HCT116 (cell line): ENCODE data around the gene AP4S1. TPM values are rescaled to one million over a fixed set of nuclear protein-coding genes. Genes with fewer than 3 reads are reported as not detected.

ENCODE experiments used
- ATAC-seq: fragments of 200-7000 bp; cut with Tn5 transposase; 2 replicates; pipeline ENCODE4 v1.9.1; 2020; ENCODE audit warnings: mild to moderate bottlenecking, moderate library complexity
- BruUV-seq: library from RNA; stranded (reverse); fragments of 400-500 nt; replicated peaks from 2 replicates; lab custom pipeline; 2021; lab: Mats Ljungman, UMichigan
- CTCF ChIA-PET: fragments of 300-600 bp; sonication (Branson Sonifier 250); formaldehyde crosslinking; loops from one replicate; lab custom pipeline; 2021; ENCODE audit warnings: antibody characterized with exemption; lab: Charles Lee
- POLR2A ChIA-PET: fragments of 300-600, 350-600 bp; sonication (Branson Sonifier 250); formaldehyde crosslinking; loops from one replicate; lab custom pipeline; 2021; ENCODE audit warnings: antibody characterized with exemption; lab: Charles Lee
- RAD21 ChIA-PET, 2 experiments: fragments of 300-600 bp; sonication (Branson Sonifier 250); formaldehyde crosslinking; loops; one replicate each; lab custom pipeline; 2023; ENCODE audit warnings: low total read pairs in 2 of 2; ENCODE audit not compliant: uncharacterized antibody in 2 of 2, unreplicated experiment in 2 of 2, low non-redundant PET in 1 of 2; lab: Charles Lee
- DNase-seq: peaks from one replicate; pipeline ENCODE4 v3.0.0-alpha.2; 2010; ENCODE audit warnings: low read depth, low spot score
- H2AFZ ChIP-seq: fragments of 200-600 bp; shearing (Covaris generic), sonication (generic); 2 replicates; pipeline ENCODE4 v1.6.1; 2017; ENCODE audit warnings: low read depth, mixed run types, mixed read lengths, antibody characterized with exemption, low read length; ENCODE audit not compliant: poor library complexity, severe bottlenecking
- H3K27ac ChIP-seq: 2 replicates; pipeline ENCODE4 v1.5.1; 2012; ENCODE audit warnings: low read depth, low read length
- H3K27me3 ChIP-seq: fragments of 200-600 bp; sonication (generic); 2 replicates; pipeline ENCODE4 v1.6.1; 2016; ENCODE audit warnings: mixed run types, low read length, mixed read lengths; ENCODE audit not compliant: insufficient read depth
- H3K36me3 ChIP-seq, 2 experiments: fragments of 200-500 bp in 1 of 2; fragments of 200-600 bp in 1 of 2; sonication (Bioruptor generic) in 1 of 2; sonication (generic) in 1 of 2; 2 replicates each; pipeline versions ENCODE4 v1.5.1 to v1.6.1; 2014 to 2016; ENCODE audit warnings: low read length in 2 of 2, inconsistent platforms in 1 of 2, mixed read lengths in 1 of 2, mixed run types in 1 of 2; ENCODE audit not compliant: insufficient read depth in 2 of 2, control insufficient read depth in 1 of 2
- H3K4me1 ChIP-seq, 2 experiments: fragments of 200-600 bp in 1 of 2; sonication (generic) in 1 of 2; 2 replicates each; pipeline versions ENCODE4 v1.5.1 to v1.6.1; 2012 to 2017; ENCODE audit warnings: low read length in 2 of 2, inconsistent platforms in 1 of 2, mild to moderate bottlenecking in 1 of 2, mixed read lengths in 1 of 2, mixed run types in 1 of 2, moderate library complexity in 1 of 2; ENCODE audit not compliant: insufficient read depth in 2 of 2, control insufficient read depth in 1 of 2
- H3K4me2 ChIP-seq: fragments of 200-600 bp; sonication (generic); 2 replicates; pipeline ENCODE4 v1.6.1; 2017; ENCODE audit warnings: mixed run types, low read length, mixed read lengths
- H3K4me3 ChIP-seq, 2 experiments: fragments of 200-600 bp in 1 of 2; sonication (generic) in 1 of 2; replicated peaks in 1 of 2; 2 replicates each; pipeline ENCODE4 v1.5.1; 2011 to 2016; ENCODE audit warnings: low read length in 2 of 2, control low read depth in 1 of 2, low read depth in 1 of 2, mild to moderate bottlenecking in 1 of 2, mixed read lengths in 1 of 2, mixed run types in 1 of 2
- H3K79me2 ChIP-seq: fragments of 200-600 bp; sonication (generic); 2 replicates; pipeline ENCODE4 v1.6.1; 2017; ENCODE audit warnings: mild to moderate bottlenecking, mixed run types, low read length, moderate library complexity, mixed read lengths; ENCODE audit not compliant: insufficient read depth
- H3K9ac ChIP-seq: fragments of 200-600 bp; sonication (generic); 2 replicates; pipeline ENCODE4 v1.6.1; 2016; ENCODE audit warnings: low read length, mixed read lengths
- H3K9me2 ChIP-seq: fragments of 200-600 bp; sonication (generic), shearing (Covaris generic); 2 replicates; pipeline ENCODE4 v1.6.1; 2017; ENCODE audit warnings: mixed run types, mild to moderate bottlenecking, moderate library complexity; ENCODE audit not compliant: insufficient read depth
- H3K9me3 ChIP-seq, 2 experiments: fragments of 200-500 bp in 1 of 2; fragments of 200-600 bp in 1 of 2; sonication (Bioruptor generic) in 1 of 2; sonication (generic) in 1 of 2; 2 replicates each; pipeline ENCODE4 v1.6.1; 2014 to 2017; ENCODE audit warnings: low read length in 2 of 2, mixed read lengths in 2 of 2, inconsistent platforms in 1 of 2, low read depth in 1 of 2, mild to moderate bottlenecking in 1 of 2, mixed run types in 1 of 2, moderate library complexity in 1 of 2; ENCODE audit not compliant: control insufficient read depth in 1 of 2, insufficient read depth in 1 of 2
- H4K20me1 ChIP-seq: fragments of 200-600 bp; sonication (generic), shearing (Covaris generic); 2 replicates; pipeline ENCODE4 v1.6.1; 2017; ENCODE audit warnings: mixed run types, mild to moderate bottlenecking, moderate library complexity; ENCODE audit not compliant: insufficient read depth
- CBX3 ChIP-seq: IDR thresholded peaks from 2 replicates; pipeline ENCODE4 v1.6.1; 2012; ENCODE audit warnings: low read depth
- CTCF ChIP-seq, 3 experiments: fragments of 200-600 bp in 1 of 3; sonication (generic) in 1 of 3; IDR thresholded peaks in 2 of 3; conservative IDR thresholded peaks in 1 of 3; 2 replicates each; pipeline ENCODE4 v1.5.1; 2012 to 2017; ENCODE audit warnings: low read depth in 2 of 3, low read length in 2 of 3, antibody characterized with exemption in 1 of 3, borderline replicate concordance in 1 of 3, control low read depth in 1 of 3, mild to moderate bottlenecking in 1 of 3, mixed read lengths in 1 of 3, mixed run types in 1 of 3, moderate library complexity in 1 of 3; ENCODE audit not compliant: insufficient read depth in 1 of 3
- ELF1 ChIP-seq: IDR thresholded peaks from 2 replicates; pipeline ENCODE4 v1.6.1; 2012; ENCODE audit warnings: low read depth, borderline replicate concordance
- POLR2A ChIP-seq: IDR thresholded peaks from 2 replicates; pipeline ENCODE4 v1.7.0; 2011; ENCODE audit warnings: borderline replicate concordance; ENCODE audit not compliant: insufficient read depth, insufficient read length; ENCODE audit errors: extremely low read depth
- REST ChIP-seq: IDR thresholded peaks from 2 replicates; pipeline ENCODE4 v1.6.1; 2012; ENCODE audit warnings: low read depth
- SRF ChIP-seq: IDR thresholded peaks from 2 replicates; pipeline ENCODE4 v1.6.1; 2012; ENCODE audit warnings: low read depth
- intact Hi-C: fragments of 100-400 bp; cut with micrococcal nuclease; formaldehyde crosslinking; loops from 2 replicates; pipeline ENCODE4 v1.10.0; 2022
- total RNA-seq: library from RNA; stranded (reverse); gene quantifications from one replicate; pipeline ENCODE4 v1.2.1, GENCODE V29; 2021; ENCODE audit not compliant: unreplicated experiment

AP4S1 gene
- total RNA-seq, 1 experiment from 2014 or later = 5.0 TPM

- H3K9me2 ChIP-seq = no peaks in the 10 kb centered on the region
- no peaks in the 10 kb centered on the region for H3K27me3 ChIP-seq
- intact Hi-C loops = no loop called here
- no TSS peak for BruUV-seq
- no peak for DNase-seq
- no peak overlapping the region for H3K4me3 ChIP-seq
- no peak overlapping the region for H2AFZ ChIP-seq
- H3K4me2 ChIP-seq = no peak overlapping the region
- H3K27ac ChIP-seq = no peak overlapping the region
- POLR2A ChIA-PET = no interaction called here
- 0 out of 4 replicates have a peak, but pooled peaks cover 0 to 3% of the 10 kb centered on the region in 2 experiments for H3K4me1 ChIP-seq
- H3K9ac ChIP-seq = no peak overlapping the region
- no peak for ATAC-seq
- CTCF ChIA-PET = no interaction called here
- H3K36me3 ChIP-seq = no peaks in the 10 kb centered on the region; a peak in 2 of 4 replicates
- RAD21 ChIA-PET = no interaction called here
- H4K20me1 ChIP-seq = 0 out of 2 replicates have a peak, but pooled peaks cover 7% of the 10 kb centered on the region
- peaks cover 95% of the 10 kb centered on the region for H3K79me2 ChIP-seq
- no peaks in the 10 kb centered on the region for H3K9me3 ChIP-seq
- TF ChIP-seq CBX3 (no peak), SRF (no peak), CTCF (IDR thresholded peaks at IDR 0.05 in 2 of 3, conservative IDR thresholded peaks at IDR 0.05 in 1 of 3; ENCODE audit: borderline replicate concordance in 1 of 3, insufficient read depth in 1 of 3, low read depth in 2 of 3, low read length in 2 of 3) (no peak), REST (no peak), POLR2A (no peak), ELF1 (no peak)
These were observed 18.7 kb upstream of the AP4S1 start for GRCh38 chr14:31006703-31007102.
